ENCODE measurements around the gene LYL1.

The LYL1 gene

GRCh38 chr19:13129384-13129783 is 26.7 kb upstream of the LYL1 start:
- DNase-seq (ENCODE audit: low spot score) = no peak

- DNase-seq (ENCODE audit: low spot score) = no peak
Measured at GRCh38 chr19:13128583-13128982, 25.9 kb upstream of the LYL1 start.

- no peak for DNase-seq (ENCODE audit: low spot score)
Measured at GRCh38 chr19:13127811-13128575, 25.3 kb upstream of the LYL1 start.

- no peak for DNase-seq (ENCODE audit: low spot score)
Measured at GRCh38 chr19:13127051-13127450, 24.4 kb upstream of the LYL1 start.

- DNase-seq (ENCODE audit: low spot score) = no peak
Measured at GRCh38 chr19:13122980-13123957, 20.6 kb upstream of the LYL1 start.

GRCh38 chr19:13122275-13122878 is 19.7 kb upstream of the LYL1 start:
- DNase-seq (ENCODE audit: low spot score) = no peak

- DNase-seq (ENCODE audit: low spot score) = no peak
Measured at GRCh38 chr19:13121551-13122274, 19.1 kb upstream of the LYL1 start.

GRCh38 chr19:13120817-13121216 is 18.2 kb upstream of the LYL1 start:
- no peak for DNase-seq (ENCODE audit: low spot score)

GRCh38 chr19:13120031-13120430 is 17.4 kb upstream of the LYL1 start:
- no peak for DNase-seq (ENCODE audit: low spot score)

- no peak for DNase-seq (ENCODE audit: low spot score)
Measured at GRCh38 chr19:13119627-13120026, 17.0 kb upstream of the LYL1 start.

GRCh38 chr19:13118424-13119193 is 16.0 kb upstream of the LYL1 start:
- peak; percentile 82 for DNase-seq (ENCODE audit: low spot score)

GRCh38 chr19:13117772-13118423 is 15.2 kb upstream of the LYL1 start, which contains the start of gene NACC1:
Gene NACC1 (plus strand): TSS chr19:13118264. CDS start chr19:13135208, 16,944 bp downstream.
- DNase-seq (ENCODE audit: low spot score) = peak; percentile 97

GRCh38 chr19:13117176-13117771 is 14.6 kb upstream of the LYL1 start:
- no peak for DNase-seq (ENCODE audit: low spot score)

GRCh38 chr19:13116282-13117175 is 13.9 kb upstream of the LYL1 start, which contains the start of gene TRMT1:
Gene TRMT1 (minus strand): TSS chr19:13116740. CDS start chr19:13116399, 341 bp downstream.
- DNase-seq (ENCODE audit: low spot score) = peak; percentile 99

- no peak for DNase-seq (ENCODE audit: low spot score)
Measured at GRCh38 chr19:13115936-13116281, 13.3 kb upstream of the LYL1 start.

- no peak for DNase-seq (ENCODE audit: low spot score)
Measured at GRCh38 chr19:13112555-13112954, 9.9 kb upstream of the LYL1 start.

- no peak for DNase-seq (ENCODE audit: low spot score)
Measured at GRCh38 chr19:13110099-13110610, 7.5 kb upstream of the LYL1 start.

GRCh38 chr19:13109361-13110098 is 6.9 kb upstream of the LYL1 start:
- DNase-seq (ENCODE audit: low spot score) = no peak
